Measurements from ENCODE around the gene SNAI3. TPM values are rescaled to one million over a fixed set of nuclear protein-coding genes. Genes with fewer than 3 reads are reported as not detected.

SNAI3 gene
- total and polyA plus RNA-seq, 9 of the 15 experiments (the other 6 are each of a cell fraction or from before 2014, with no cell fraction given): 0.04 to 4.1 (median 0.80) TPM; not detected in 1

GRCh38 chr16:88694221-88695087 is 8.1 kb upstream of the SNAI3 start:
- no peaks in the 10 kb centered on the region for H4K20me1 ChIP-seq (replicated peaks; ENCODE audit: control insufficient read depth, insufficient read depth, low read length)
- TF ChIP-seq PCBP1 (IDR thresholded peaks at IDR 0.05; ENCODE audit: low read depth, low read length, poor library complexity, severe bottlenecking): peak; percentile 11
- TF ChIP-seq MEIS2 (IDR thresholded peaks at IDR 0.05; ENCODE audit: partially characterized antibody): no peak
- TF ChIP-seq RBFOX2 (IDR thresholded peaks at IDR 0.05; ENCODE audit: low read depth, low read length): 0 out of 2 replicates have a peak, but pooled peaks have one; percentile 25
- TF ChIP-seq ZNF740 (CRISPR knock-in tag; IDR thresholded peaks at IDR 0.05): 0 out of 2 replicates have a peak, but pooled peaks have one; percentile 12
- no peak for TF ChIP-seq ZNF740 (tag; IDR thresholded peaks at IDR 0.05)
- TF ChIP-seq GTF2B (IDR thresholded peaks at IDR 0.05; ENCODE audit: extremely low read depth, insufficient read length): no peak
- peak; percentile 57 for TF ChIP-seq POLR2G (IDR thresholded peaks at IDR 0.05; ENCODE audit: low read depth, low read length)
- no peaks in the 10 kb centered on the region for H3K9me3 ChIP-seq (replicated peaks; ENCODE audit: control insufficient read depth, insufficient read depth, low read depth, low read length)
- H2AFZ ChIP-seq (ENCODE audit: low read depth, low read length): no peak overlapping the region
- in situ Hi-C loops (cut with MboI) (no loop called here), intact Hi-C loops (cut with micrococcal nuclease) (no loop called here)
- H3K36me3 ChIP-seq (ENCODE audit: control insufficient read depth, insufficient read depth, low read length): peaks cover 35% of the 10 kb centered on the region; the same call in 1 of the 3 replicates
- CTCF ChIA-PET (ENCODE audit: low intra/inter-chr PET ratio): no interaction called here
- H3K4me3 ChIP-seq: no peak overlapping the region
- no peak for FAIRE-seq
- BruUV-seq (replicated peaks): no TSS peak
- ATAC-seq: no peak
- POLR2A ChIA-PET: interaction anchor here (0.5 to 1.1 kb wide), 2 partner anchors 10 to 18 kb away, joined by 3 read pairs; no protein-coding TSS in a partner anchor
- 80% methylated on average over 35 of the region's 37 CpGs for WGBS (ENCODE audit: insufficient coverage, low coverage, missing lambda C conversion rate)
- no peak overlapping the region for H3K4me2 ChIP-seq (ENCODE audit: insufficient read depth, low read length)
- DNase-seq (ENCODE audit: extremely low read depth in 1 of 4, low spot score in 3 of 4): no peak
- peak overlapping the region in 1 of 2 experiments; percentile 6; a peak in 1 of 4 replicates for H3K9ac ChIP-seq (ENCODE audit: insufficient read depth in 1 of 2, low read depth in 2 of 2, low read length in 2 of 2)
- H3K27ac ChIP-seq (ENCODE audit: extremely low read depth, low read depth, low read length): no peak overlapping the region
- no peaks in the 10 kb centered on the region for H3K79me2 ChIP-seq (ENCODE audit: control insufficient read depth, insufficient read depth, low read length)
- peaks cover 11 to 85% of the 10 kb centered on the region in 2 experiments for H3K4me1 ChIP-seq (replicated peaks in 1 of 2; ENCODE audit: control insufficient read depth in 2 of 2, insufficient read depth in 2 of 2, low read length in 2 of 2)
- no peaks in the 10 kb centered on the region for H3K27me3 ChIP-seq (ENCODE audit: control insufficient read depth in 2 of 2, insufficient read depth in 2 of 2, low read length in 2 of 2)
- H3K9me1 ChIP-seq (ENCODE audit: control insufficient read depth, insufficient read depth, low read length): no peaks in the 10 kb centered on the region

Data from K562 (cell line).